NOMO-1 treated with dmso at 0.1 percent for 144 hours (cell line): ENCODE results near the gene CASQ2.

ENCODE experiments used
- DNase-seq: peaks from one replicate; lab custom pipeline; 2025; ENCODE audit not compliant: unreplicated experiment; lab: John Stamatoyannopoulos, UW

Gene CASQ2

DNA sequence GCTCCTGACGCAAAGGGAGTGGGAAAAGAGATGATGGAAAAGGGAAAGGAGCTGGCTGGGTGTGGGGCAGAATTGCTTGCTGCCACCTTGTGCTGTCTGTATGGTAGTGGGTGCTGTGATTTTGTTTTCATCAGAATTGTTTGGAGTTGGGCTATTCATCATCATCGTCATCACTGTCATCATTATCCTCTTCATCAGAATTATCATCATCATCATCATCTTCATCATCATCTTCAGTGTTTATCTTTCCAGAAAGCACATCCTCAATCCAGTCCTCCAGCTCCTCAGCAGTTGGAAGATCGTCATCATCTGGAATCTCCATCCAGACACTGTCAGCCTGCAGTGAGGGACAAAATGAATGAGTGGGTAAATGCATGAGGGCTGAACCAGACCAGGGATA is 67.4 kb downstream of the CASQ2 start:
- DNase-seq = no peak

DNA sequence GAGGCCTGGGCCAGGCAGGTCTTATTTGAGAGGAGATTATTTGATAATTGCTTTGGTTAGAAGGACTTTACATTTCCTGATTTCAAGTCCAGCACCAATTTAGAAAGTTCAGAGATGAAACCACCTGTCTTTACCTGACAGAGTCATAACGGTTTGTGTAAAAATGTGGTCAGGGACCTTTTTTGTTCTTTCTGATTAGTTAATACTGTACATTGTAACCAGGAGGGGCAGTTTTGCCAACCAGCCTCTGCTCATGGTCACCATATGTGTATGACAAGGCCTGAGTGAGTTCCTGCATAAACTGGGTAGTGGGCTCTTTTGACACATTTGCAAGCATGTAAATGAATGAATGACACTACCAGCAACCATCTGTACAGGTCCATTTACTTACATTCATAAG is 70.9 kb downstream of the CASQ2 start:
- DNase-seq = no peak

DNA sequence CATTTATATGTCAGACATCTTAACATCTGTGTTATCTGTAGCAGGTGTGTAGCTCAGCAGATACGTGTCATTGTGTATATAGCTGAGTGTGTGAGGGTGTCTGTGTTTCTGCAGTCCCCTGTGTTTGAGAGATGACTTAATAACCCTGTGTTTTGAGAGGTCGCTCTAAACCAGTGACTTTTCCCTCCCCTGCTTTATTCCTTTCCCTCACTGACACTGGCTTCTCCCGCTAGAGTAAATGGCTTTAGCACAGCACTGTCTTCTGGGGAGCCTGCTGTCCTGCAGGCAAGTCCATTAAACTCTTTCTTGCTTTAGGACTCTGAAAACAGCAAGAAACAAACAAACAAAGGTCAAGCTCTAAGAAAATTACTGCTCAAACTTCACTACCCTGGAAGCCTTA is 73.7 kb downstream of the CASQ2 start:
- DNase-seq = no peak

DNA sequence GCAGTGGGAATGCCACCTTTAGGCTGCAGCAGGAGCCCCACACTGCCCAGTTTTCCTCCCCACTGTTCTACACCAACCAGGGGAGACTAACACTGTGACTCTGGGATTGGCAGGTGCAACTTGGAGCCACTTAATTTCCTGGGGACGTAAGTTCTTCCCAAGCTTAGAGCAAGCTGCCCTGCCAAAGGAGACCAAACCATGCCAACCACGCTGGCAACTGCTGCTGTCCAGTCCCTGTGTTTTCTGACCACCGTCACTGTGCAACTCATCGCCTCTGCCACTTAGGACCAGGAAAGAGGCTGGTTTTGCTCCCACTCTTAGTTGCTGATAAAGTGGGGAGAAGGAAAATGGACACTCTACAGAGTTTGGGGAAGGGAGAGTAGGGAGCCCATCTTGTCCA is 76.3 kb downstream of the CASQ2 start:
- DNase-seq = no peak

DNA sequence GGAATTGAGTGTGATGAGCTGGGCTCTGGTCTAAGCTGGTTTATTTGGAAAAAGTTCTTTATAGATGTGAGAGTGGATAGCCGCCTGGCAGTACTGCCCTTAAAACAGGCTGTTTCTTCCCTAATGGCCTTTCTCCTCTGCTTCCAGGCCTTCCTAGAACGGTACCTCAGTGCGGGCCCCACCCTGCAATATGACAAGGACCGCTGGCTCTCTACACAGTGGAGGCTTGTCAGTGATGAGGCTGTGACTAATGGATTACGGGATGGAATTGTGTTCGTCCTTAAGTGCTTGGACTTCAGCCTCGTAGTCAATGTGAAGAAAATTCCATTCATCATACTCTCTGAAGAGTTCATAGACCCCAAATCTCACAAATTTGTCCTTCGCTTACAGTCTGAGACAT is 77.5 kb downstream of the CASQ2 start:
- DNase-seq = no peak

DNA sequence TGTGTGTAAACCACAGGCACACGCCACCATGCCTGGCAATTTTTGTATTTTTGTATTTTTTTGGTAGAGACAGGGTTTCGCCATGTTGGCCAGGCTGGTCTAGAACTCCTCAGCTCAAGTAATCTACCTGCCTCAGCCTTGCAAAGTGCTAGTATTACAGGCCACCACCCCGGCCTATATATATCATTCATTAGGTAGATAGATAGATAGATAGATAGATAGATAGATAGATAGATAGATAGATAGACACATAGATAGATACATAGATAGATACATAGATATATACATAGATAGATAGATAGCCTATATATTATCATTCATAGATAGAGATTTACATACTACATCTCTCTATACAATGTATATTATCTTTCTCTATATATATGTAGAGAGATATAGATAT is 80.8 kb downstream of the CASQ2 start:
- no peak for DNase-seq

DNA sequence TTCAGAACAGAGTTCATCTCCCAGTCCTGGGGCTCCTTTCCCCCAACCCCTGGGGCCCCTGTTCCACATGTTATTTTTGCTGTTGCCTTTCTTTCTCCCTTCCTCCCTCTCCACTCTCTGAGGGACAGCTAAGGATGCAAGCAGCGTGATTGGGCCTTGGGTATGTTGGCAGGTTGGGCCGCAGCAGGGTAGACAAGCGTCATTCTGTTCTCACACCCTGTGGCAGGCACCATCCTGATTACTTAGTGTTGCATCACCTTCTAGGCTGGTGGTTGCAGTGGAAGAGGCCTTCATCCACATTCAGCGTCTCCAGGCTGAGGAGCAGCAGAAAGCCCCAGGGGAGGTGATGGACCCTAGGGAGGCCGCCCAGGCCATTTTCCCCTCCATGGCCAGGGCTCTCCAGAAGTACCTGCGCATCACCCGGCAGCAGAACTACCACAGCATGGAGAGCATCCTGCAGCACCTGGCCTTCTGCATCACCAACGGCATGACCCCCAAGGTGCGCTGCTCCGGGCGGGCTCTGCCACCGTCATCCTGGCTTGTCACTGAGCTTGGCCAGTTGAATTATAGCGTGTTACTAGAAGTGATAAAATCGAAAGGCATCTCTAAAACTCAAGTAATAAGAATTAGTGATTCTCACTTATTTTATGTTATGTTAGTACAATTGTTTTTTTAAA is 83.3 kb downstream of the CASQ2 start:
- DNase-seq = no peak

DNA sequence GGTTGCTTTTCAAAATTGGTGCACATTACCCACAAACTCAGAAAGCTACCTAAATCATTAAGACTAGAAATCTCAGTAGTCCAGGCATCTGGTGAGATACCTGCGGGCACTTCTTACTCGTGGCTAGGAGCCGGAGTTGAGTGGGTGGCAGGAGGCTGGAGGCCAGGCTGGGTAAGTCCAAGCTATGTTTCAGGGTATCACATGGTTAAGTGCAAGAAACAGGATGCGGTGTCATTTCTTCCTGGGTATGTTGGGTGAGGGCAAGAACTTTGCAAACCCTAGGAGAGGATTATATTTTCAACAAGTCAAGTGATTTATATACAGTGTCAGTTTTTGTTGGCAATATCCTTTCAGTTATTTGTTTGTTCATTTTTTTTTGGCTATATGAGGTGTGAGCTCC is 85.7 kb downstream of the CASQ2 start:
- no peak for DNase-seq

DNA sequence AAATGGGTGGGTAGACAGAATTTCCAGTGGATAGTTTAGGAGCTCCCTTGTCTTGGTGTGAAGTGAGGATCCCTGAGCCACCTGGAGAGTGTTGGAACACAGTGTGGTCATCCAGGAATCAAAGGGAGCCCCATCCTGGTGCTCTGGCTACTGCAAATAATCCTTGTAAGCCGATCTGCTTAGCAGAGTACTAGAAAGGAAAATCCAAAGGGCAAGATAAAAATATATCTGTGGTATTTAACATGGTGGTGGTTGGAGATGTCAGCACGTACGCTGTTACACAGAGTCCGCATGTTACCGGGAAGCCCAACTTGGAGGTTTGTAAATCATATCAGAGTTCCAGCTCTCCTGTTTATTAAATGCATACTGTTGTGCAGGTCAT is 87.8 kb downstream of the CASQ2 start:
- DNase-seq = no peak

DNA sequence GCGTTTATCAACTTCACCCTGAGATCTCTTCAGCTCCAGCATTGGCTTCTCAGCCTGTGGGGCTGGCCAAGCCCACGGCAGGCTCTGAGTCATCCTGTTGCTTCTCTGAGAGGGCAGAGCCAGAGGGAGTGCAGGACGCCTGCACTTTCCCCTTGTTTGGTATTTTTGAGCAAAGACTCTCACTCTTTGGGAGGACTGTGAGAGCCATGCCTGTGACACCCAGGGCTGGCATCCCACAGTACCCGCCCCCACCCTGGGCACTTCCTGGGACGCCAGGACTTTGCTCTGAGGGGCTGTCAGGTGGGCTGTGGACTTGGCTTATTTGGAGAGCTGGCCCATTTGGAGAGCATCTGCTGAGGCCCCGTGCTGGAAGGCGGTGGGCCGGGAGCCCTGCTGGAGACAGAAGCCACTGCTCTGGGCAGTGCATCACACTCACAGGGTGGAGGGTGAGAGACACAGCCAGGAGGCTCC is 89.3 kb downstream of the CASQ2 start:
- DNase-seq = no peak

DNA sequence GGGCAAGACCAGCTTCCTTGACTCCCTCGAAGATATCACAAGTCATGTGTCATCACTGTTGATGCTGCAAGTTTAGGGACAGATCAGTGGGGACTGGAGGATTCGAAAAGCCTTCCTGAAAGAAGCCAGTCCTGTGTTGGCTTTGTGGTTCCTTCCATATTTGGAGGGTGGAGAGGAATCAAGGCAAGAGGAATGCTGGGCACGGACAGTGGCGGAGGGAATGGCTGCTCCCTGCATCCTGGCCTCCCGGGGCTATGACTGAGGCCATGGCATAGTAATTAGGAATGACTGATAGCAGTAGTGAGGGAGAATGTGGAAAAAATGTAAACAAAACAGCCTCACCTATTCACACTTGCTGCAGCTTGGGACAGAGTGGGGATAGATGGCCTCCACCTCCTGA is 90.4 kb downstream of the CASQ2 start:
- DNase-seq = no peak

DNA sequence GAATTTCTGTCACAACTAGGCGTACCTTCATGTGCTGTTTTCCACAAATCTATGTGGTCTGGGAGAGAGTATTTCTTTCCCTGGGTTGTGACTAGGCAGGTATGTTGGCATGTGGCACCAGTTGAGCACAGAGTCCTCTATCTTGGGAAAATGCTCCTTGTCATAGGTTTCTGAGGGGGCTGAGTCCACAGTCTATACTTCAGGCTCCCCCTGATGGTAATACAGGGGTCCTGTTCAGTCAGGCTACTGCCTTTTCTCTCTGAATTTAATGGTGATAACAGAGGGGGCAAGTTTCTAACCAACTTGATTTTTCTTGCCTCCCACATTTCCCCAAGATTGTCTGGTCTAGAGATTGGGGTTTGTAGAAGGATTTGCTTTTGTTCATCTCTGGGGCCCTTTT is 90.9 kb downstream of the CASQ2 start:
- no peak for DNase-seq

DNA sequence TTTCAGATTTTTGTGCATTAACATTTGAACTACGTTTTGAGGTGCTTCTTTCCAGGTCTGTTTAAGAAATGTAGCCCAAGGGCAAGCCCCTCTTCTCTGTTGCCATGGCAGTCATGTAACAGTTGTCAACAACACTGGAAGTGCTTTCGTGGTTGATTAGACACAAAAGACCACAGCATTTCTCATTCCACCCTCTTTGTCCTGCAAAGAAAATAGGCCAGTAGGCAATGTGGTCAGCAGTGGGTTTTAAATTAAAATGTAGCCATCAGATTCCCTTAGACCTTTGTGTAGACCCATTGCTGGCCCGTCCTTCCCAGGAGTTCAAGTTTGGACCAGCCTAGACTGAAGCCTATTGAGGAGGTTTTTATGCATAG is 91.3 kb downstream of the CASQ2 start:
- DNase-seq = no peak

DNA sequence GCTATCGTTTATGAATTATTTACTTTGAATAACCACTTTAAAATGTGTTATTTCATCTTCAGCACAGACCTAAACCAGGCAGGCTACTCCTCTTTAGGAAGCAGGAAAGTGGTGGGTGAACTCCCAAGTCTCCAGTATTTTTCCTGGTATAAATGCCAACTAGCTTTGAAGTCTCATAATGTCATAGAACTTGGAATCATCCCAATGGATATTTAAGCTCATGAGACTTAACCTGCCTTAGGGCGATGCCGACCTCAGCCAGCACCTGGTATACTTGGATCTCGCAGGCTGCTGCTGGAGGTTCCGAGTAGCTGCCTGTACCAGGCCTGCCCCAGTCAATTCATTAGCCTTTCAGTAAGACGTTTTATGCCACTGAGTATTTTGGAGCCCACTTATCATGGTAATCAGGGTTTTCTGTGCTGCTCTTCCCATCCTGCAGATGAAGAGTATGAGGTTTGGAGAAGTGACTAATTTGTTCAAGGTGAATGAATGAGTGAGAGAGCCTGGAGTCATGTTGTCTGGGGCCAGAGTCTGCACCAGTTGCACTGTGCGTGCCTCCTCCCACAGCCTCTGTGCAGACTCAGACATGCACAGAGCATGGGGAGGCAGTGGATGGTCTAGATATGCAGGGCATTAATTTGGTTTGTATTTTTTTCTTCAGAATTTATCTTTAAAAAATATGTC is 91.9 kb downstream of the CASQ2 start:
- DNase-seq = no peak

DNA sequence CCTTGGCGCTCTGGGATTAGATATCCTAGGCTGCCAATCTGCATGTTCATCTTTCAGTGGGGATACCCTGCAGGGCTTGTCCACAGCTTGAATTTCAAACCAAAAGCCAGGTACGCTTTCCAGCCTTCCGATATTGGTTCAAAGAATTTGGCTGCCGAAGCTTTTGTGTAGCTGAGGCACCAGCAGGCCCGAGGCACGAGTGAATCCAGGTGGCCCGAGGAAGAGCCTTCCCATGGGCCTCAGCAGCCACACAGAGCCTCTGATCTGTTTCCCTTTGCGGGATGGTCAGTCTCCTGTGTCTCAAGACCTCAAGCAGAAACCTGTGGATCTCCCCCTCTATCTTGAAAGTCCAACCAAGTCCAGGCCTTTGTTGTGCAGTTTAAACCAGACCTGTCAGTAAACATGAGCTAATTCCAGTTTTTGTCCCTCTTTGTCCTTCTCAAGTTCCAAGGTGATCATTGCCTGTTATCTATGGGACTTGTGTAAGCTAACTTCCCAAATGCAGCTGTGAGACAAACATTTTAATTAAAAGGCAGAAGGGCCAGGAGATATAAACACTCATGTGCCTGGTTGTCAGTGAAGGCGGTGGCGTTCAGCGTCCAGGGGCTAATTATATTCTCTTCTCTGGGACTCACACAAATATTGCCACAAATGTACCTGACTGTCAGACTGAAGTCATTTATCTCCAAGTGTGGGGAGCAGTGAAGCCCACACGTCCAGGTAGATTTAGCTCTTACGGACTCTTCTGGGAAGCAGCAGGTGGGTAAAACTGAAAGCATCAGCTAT is 96.1 kb downstream of the CASQ2 start:
- DNase-seq = no peak

DNA sequence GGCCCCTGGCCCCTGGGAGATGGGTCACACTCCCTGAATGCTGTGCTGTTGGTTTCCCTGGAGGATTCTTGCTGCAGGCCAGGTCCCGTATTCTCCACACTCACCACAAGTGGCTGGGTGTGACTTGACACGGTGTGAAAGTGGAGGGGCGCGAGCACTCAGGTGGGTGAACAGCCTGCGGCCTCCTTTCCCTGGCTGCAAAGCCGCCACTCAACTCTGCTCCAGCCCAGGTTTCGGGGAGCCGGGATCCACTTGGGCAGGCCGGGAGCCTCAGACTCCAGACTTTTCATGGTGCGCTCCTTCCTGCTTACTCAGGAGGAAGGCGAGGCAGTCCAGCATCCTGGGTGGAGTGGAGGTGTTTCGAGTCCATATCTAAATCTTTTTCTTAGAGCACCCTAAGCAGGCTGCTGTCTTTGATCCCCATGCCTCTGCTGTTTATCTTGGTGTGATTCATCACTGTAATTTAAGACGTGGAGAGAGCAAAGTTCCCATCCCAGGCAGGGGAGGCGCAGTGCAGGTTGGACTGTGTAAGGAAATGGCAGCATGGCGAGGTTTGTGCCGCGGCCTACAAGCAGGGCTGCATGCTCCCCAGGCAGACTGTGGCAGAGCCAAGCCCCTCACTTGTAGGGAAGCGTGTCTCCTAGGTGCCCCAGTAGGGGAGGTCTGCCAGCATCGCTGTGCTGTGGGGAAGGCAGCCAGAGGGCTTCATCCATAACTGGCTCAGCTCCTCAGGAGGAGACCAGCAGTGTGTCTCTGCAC is 97.2 kb downstream of the CASQ2 start:
- no peak for DNase-seq

DNA sequence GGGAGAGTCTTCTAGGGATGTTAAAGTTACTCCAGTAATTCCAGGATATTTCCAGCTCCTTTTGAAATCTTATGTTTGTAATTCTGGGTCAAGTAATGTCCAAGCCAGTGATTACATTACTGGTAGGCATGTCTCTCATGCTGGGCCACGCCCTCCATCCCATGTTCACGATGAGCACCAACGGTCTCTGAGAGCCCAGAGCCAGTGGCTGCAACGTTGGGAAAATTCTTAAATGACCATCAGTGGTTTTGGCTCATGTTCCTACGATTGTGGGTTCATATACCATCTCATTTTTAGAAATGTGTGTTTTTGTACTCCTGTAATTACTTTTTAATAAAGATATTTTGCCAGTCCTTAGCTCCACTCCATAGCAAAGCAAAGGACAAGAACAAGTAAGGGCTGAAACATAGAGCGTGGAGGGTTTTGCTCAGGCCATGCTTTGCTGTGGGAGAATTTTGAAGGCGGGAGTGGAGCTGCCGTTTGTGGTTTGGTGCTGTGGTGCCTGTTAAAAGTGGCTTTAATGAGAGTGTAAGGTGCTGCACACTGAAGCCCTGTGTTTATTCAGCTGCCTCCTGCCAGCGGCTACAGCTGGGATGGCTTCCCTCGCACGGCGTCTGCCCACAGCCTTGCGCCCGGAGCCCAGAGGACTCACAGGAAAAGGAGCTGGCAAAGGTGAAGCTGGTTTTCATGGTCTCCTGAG is 97.9 kb downstream of the CASQ2 start:
- no peak for DNase-seq

DNA sequence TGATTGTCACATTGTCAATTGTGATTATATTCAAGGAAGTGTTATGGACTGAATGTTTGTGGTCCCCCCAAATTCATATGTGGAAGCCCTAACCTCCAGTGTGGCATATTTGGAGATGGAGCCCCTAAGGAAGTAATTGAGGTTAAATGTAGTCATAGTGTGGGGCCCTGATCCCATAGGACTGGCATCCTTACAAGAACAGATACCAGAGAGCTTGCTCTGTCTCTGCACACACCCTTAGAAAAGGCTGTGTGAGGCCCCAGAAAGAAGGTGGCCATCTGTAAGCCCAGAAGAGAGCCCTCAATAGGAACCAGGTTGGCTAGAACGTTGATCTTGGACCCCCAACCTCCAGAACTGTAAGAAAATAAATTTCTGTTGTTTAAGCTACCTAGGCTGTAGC is 98.6 kb downstream of the CASQ2 start:
- no peak for DNase-seq

DNA sequence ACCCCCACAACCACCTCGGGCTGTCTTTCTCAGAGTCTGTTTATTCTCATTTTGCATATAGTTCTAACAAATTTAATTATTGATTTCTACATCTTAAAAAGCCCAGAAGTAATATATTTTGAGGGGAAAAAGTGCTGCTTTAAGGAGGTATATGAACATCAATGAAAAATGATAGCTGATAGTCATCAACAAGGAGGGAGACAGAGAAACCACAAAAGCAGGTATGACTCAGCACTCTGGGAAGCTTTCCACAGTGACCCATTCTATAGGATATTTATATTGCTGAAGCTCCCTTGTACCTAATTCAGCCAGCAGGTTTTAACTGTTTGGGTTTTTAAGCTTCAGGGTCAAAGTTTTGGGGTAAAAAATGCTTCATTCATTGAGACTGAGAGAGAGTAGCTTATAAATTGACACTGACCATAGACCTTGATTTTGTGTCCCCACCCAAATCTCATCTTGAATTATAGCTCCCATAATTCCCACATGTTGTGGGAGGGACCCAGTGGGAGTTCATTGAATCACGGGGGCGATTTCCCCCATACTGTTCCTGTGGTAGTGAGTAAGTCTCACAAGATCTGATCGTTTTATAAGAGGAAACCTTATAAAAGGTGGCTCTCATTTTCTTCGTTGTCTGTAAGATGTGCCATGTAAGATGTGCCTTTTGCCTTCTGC is 99.4 kb downstream of the CASQ2 start:
- no peak for DNase-seq

DNA sequence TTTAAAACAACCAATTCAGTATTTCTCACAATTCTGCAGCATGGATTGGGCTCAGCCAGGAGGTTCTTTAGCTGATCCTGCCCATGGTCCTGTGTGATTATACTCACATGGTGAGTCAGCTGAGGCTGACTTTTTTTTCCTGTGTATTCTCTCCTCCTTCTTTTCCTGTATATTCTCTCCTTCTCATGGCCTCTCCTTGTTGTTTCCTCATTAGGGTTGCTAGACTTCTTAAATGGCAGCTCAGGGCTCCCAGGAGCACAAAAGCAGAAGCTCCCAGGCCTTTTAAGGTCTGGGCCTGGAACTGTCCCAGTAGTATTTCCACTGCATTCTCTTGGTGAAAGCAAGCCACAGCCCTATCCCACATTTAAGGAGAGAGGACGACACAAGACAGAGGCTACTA is 99.9 kb downstream of the CASQ2 start:
- no peak for DNase-seq
